Fibroblast of skin of right quadriceps (primary cell): ENCODE data around the gene ZDHHC17.
A peak's percentile ranks its signal among the peaks of the same experiment; 100 is the strongest.
"Not testable (repeated sequence)": the region's sequence is repeated elsewhere in the genome, so short reads cannot be mapped to it uniquely, and the experiment has no call there.

Source experiments
- DNase-seq: peaks from one replicate; pipeline ENCODE4 v3.0.0-alpha.2; 2013

Gene ZDHHC17, protein sequence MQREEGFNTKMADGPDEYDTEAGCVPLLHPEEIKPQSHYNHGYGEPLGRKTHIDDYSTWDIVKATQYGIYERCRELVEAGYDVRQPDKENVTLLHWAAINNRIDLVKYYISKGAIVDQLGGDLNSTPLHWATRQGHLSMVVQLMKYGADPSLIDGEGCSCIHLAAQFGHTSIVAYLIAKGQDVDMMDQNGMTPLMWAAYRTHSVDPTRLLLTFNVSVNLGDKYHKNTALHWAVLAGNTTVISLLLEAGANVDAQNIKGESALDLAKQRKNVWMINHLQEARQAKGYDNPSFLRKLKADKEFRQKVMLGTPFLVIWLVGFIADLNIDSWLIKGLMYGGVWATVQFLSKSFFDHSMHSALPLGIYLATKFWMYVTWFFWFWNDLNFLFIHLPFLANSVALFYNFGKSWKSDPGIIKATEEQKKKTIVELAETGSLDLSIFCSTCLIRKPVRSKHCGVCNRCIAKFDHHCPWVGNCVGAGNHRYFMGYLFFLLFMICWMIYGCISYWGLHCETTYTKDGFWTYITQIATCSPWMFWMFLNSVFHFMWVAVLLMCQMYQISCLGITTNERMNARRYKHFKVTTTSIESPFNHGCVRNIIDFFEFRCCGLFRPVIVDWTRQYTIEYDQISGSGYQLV

DNA sequence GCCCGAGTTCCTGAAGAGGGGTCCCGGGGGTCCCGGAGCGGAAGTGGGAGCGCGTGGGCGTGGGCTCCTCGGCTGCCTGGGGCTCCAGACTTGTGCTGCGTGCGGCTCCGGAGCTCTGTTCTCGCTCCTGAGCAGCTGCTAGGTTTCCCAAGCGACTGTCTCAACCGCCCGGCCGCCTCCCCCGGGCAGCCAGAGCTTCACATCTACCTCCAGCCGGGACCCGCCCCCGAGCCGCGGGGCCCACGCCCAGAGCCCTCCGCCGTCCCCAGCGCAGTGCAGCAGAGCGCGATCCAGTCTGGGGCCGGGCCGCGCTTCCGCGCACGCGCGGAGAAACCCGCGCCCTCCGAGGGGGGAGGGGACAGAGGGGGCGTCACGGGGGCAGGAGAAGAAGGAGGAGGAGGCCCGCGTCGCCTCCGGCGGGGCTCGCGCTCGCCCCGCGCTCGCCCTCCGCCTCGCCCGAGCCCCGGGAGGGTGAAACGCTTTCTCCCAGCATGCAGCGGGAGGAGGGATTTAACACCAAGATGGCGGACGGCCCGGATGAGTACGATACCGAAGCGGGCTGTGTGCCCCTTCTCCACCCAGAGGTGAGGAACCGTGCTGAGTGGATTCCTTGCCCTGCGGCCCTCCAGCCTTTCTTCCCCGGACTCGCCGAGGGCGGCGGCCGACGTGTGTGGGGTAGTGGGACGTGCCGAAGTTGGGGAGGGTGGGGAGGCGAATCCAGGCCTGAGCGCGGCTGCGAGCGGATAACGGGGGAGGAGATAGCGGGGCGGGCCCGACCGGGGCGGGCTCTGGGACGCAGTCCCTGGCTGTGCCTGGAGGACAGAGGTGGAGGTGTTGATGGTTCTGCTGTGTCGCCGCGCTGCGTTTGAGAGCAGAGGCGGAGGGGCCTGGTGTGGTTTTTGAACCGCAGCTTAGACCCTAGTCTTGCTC is at the start of gene ZDHHC17:
Gene ZDHHC17 (plus strand): TSS at position 370 of the 930 bp plus-strand sequence. CDS start 122 bp downstream, at position 492.
- DNase-seq, result peak; percentile 95

GRCh38 chr12:76714415-76714814 is 49.5 kb upstream of the ZDHHC17 start:
- no peak for DNase-seq

- DNase-seq, result no peak
Measured at GRCh38 chr12:76714861-76715260, 49.1 kb upstream of the ZDHHC17 start.

GRCh38 chr12:76715332-76715731 is 48.6 kb upstream of the ZDHHC17 start:
- DNase-seq, result no peak

GRCh38 chr12:76717314-76717713 is 46.6 kb upstream of the ZDHHC17 start:
- DNase-seq, result peak; percentile 42

DNA sequence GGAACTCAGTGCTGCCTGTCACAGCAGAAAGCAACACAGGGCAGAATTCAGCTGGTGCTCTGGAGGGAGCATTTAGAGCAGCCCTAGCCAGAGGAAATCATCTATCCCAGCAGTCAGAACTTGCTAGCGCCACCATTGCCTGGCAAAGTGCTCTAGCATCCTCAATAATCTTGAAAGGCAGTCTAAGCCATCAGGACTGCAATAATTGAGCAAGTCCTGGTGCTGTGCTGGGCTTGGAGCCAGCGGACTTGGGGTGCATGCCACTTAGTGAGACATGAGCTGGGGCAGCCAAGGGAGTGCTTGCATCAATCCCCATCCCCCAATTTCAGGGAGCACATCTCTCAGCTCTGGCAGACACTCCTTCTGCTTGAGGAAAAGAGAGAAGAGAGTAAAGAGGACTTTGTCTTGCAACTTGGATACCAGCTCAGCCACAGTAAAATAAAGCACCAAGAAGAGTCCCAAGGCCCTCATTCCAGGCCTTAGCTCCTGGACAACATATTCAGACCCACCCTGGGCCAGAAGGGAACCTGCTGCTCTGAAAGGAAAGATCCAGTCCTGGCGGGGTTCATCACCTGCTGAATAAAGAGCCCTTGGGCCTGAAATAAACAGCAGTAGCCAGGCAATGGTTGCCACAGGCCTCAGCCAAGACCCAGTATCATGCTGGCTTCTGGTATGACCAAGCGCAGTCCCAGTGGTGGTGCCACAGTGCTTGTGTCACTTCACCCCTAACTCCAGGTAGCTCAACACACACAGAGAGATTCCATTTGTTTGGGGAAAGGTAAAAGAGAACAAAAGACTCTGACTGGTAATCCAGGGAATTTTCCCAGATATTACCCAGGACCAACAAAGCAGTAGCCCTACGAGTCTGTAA is 44.5 kb upstream of the ZDHHC17 start:
- peak; percentile 57 for DNase-seq

GRCh38 chr12:76720068-76720467 is 43.8 kb upstream of the ZDHHC17 start:
- DNase-seq, result peak; percentile 72

DNA sequence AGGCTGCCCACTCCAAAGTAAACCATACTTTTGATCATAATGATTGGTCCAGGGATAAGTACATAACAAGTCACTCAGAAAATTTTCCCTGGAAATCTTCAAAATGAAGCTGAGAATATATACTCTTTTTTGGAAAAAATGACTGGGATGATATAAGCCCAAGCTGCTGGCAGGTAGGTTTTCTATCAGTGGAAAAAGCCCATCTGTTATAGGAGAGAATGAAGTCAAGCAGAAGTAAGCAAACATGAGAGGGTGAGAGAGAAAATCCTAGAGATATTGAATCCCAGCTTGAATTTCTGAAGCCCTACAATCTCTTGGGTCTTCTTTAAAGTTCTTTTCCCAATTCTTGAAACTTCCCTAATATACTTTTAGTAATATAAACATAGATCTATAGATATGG is 37.3 kb upstream of the ZDHHC17 start:
- DNase-seq, result no peak

DNA sequence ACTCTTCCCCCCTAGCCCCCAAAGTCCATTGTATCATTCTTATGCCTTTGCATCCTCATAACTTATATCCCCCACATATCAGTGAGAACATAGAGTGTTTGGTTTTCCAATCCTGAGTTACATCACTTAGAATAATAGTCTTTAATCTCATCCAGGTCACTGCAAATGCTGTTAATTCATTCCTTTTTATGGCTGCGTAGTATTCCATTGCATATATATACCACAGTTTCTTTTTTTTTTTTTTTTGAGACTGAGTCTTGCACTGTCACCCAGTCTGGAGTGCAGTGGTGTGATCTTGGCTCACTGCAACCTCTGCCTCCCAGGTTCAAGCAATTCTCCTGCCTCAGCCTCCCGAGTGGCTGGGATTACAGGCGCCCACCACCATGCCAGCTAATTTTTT is 31.7 kb upstream of the ZDHHC17 start:
- DNase-seq, result not testable (repeated sequence)

GRCh38 chr12:76737689-76738088 is 26.2 kb upstream of the ZDHHC17 start:
- DNase-seq, result not testable (repeated sequence)

DNA sequence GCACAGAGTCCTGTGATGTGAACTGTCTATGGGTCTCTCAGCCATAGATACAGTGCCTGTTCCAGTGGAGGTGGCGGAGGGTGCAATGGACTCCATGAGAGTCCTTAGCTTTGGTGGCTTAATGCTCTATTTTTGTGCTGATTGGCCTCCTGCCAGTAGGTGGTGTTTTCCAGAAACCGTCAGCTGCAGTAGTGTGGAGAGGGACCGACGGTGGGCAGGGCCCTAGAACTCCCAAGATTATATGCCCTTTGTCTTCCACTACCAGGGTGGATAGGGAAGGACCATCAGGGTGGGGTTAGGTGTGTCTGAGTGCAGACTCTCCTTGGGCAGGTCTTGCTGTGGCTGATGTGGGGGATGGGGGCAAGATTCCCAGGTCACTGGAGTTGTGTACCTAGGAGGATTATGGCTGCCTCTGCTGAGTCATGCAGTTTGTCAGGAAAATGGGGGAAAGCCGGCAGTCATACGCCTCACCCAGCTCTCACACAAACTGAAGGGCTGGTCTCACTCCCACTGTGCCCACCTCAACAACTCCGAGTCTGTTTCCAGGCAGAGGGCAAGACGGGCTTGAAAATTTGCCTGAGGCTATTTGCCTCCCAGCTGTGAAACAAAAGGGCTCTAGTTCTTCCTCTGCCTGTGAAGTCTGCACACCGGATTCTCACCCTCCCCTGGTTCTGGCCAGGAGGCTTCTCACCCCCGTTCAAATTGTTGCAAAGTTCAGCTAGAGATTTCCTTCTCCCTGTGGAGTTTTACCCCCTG is 24.9 kb upstream of the ZDHHC17 start:
- no peak for DNase-seq

DNA sequence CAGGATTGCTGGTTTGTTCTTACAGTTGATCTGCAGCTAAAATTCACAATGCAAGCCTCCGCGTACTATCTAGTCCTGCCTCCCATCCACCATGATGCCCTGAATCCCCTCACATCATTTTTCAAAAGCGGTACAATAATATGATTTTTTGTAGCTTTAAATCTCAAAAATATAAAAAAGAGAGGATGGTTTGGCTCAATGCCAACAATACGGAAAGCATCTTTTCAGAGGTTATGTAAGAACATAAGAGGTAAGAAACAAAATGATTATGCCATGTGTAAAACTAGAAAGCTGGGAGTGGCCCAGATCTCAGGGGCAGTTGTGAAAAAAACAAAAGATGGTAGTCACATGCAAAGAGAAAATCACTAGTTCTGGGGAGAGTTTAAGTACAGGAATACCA is 24.0 kb upstream of the ZDHHC17 start:
- no peak for DNase-seq

DNA sequence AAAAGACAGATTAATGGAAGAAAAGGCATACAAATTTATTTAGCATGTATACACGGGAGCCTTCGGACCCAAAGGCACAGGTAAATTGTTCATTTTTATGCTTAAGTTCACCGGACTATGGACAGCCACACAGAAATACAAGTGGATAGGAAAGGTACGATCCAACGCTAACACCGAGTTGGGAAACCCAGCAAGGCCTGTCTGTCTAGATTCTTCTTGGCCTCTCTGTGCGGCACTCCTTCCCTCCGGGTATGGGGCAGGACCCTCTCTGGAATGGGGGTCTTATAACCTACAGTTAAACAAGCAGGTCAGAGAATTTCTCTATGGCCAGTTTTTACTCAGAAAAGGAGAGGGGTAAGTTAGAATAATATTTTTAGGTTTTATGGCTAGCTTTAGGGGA is 23.4 kb upstream of the ZDHHC17 start:
- no peak for DNase-seq

GRCh38 chr12:76745343-76745742 is 18.6 kb upstream of the ZDHHC17 start:
- DNase-seq, result no peak

DNA sequence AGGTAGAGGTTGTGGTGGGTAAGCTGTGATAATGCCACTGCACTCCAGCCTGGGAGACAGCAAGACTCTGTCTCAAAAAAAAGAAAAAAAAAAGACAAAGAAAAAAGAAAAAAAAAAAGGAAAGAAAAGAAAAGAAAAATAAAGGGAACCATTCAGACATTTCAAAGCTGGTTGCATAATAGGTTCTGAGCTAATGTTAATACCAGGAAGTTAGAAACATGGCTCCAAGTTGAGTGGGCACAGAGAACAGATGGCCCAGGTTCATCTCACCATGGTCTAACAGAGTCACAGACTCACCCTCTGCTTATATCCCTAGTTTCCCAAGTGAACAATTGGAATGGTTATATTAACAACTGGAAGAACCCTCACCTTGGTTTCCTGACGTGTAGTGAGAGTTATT is 17.4 kb upstream of the ZDHHC17 start:
- DNase-seq, result no peak

GRCh38 chr12:76747245-76747644 is 16.7 kb upstream of the ZDHHC17 start:
- DNase-seq, result no peak

DNA sequence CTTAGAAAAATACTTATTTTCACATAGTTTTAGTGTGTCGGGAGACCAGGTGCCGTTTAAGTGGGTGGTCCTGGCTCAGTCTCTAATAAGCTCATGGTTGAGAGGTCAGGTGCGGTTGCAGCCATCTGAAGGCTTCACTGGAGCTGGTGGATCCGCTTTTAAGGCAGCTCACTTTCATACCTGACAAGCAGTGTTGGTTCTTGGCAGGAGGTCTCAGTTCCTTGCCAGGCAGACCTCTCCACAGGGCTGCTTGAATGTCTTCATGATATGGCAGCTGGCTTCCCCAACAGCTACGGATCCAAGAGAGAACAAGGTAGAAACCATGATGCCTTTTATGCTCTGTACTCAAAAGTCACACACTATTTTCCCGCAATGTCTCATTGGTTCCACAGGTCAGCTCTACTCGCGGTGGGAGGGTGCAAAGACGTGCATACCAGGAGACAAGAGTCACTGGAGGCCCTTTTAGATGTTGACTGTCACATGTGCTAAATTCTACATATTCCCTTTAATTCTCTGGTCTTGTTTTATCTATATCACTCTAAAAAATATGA is 8.0 kb upstream of the ZDHHC17 start:
- no peak for DNase-seq

GRCh38 chr12:76757694-76758093 is 6.2 kb upstream of the ZDHHC17 start:
- no peak for DNase-seq

DNA sequence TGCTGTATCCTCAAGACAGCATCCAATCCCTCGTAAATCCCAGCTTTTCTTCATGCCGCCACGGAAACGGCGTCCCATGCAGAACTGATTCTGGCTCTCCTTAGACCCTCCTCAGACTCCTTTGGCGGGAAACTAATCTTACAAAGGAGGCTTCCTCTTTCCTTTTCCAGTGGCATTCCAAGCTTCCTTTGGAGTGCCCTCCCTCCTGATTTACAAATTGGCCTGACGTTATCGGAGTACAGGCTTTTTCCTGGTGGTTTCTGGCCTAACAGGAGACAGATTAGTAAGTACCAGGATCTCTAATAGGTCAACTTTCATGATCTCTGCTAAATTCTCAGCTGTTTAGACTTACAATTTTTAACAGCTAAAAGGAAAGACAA is 1.3 kb upstream of the ZDHHC17 start:
- peak; percentile 13 for DNase-seq

GRCh38 chr12:76764856-76765255 is 941 bp downstream of the ZDHHC17 start:
- no peak for DNase-seq

DNA sequence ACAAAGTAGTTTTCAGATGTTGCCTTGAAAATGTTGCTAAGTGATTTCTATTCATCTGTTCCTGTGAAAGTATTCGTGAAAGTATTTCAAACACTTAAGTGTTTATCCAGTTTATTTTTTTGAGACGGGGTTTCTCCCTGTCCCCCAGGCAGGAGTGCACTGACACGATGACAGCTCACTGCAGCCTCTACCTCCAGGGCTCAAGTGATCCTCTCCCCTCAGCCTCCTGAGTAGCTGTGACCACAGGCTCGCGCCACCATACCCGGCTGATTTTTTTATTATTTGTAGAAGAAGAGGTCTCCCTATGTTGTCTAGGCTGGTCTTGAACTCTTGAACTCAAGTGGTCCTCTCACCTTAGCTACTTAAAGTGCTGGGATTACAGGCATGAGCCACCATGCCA is 1.7 kb downstream of the ZDHHC17 start:
- DNase-seq, result no peak
